HCT116 (cell line): ENCODE measurements around the gene ZNF708. TPM values are rescaled to one million over a fixed set of nuclear protein-coding genes. Genes with fewer than 3 reads are reported as not detected.
"Not testable (repeated sequence)": the region's sequence is repeated elsewhere in the genome, so short reads cannot be mapped to it uniquely, and the experiment has no call there.

ENCODE experiments used
- ATAC-seq: fragments of 200-7000 bp; cut with Tn5 transposase; 2 replicates; pipeline ENCODE4 v1.9.1; 2020; ENCODE audit warnings: mild to moderate bottlenecking, moderate library complexity
- BruUV-seq: library from RNA; stranded (reverse); fragments of 400-500 nt; replicated peaks from 2 replicates; lab custom pipeline; 2021; lab: Mats Ljungman, UMichigan
- CTCF ChIA-PET: fragments of 300-600 bp; sonication (Branson Sonifier 250); formaldehyde crosslinking; loops from one replicate; lab custom pipeline; 2021; ENCODE audit warnings: antibody characterized with exemption; lab: Charles Lee
- POLR2A ChIA-PET: fragments of 300-600, 350-600 bp; sonication (Branson Sonifier 250); formaldehyde crosslinking; loops from one replicate; lab custom pipeline; 2021; ENCODE audit warnings: antibody characterized with exemption; lab: Charles Lee
- RAD21 ChIA-PET, 2 experiments: fragments of 300-600 bp; sonication (Branson Sonifier 250); formaldehyde crosslinking; loops; one replicate each; lab custom pipeline; 2023; ENCODE audit warnings: low total read pairs in 2 of 2; ENCODE audit not compliant: uncharacterized antibody in 2 of 2, unreplicated experiment in 2 of 2, low non-redundant PET in 1 of 2; lab: Charles Lee
- DNase-seq: peaks from one replicate; pipeline ENCODE4 v3.0.0-alpha.2; 2010; ENCODE audit warnings: low read depth, low spot score
- H2AFZ ChIP-seq: fragments of 200-600 bp; shearing (Covaris generic), sonication (generic); 2 replicates; pipeline ENCODE4 v1.6.1; 2017; ENCODE audit warnings: low read depth, mixed run types, mixed read lengths, antibody characterized with exemption, low read length; ENCODE audit not compliant: poor library complexity, severe bottlenecking
- H3K27ac ChIP-seq: 2 replicates; pipeline ENCODE4 v1.5.1; 2012; ENCODE audit warnings: low read depth, low read length
- H3K27me3 ChIP-seq: fragments of 200-600 bp; sonication (generic); 2 replicates; pipeline ENCODE4 v1.6.1; 2016; ENCODE audit warnings: mixed run types, low read length, mixed read lengths; ENCODE audit not compliant: insufficient read depth
- H3K36me3 ChIP-seq, 2 experiments: fragments of 200-500 bp in 1 of 2; fragments of 200-600 bp in 1 of 2; sonication (Bioruptor generic) in 1 of 2; sonication (generic) in 1 of 2; 2 replicates each; pipeline versions ENCODE4 v1.5.1 to v1.6.1; 2014 to 2016; ENCODE audit warnings: low read length in 2 of 2, inconsistent platforms in 1 of 2, mixed read lengths in 1 of 2, mixed run types in 1 of 2; ENCODE audit not compliant: insufficient read depth in 2 of 2, control insufficient read depth in 1 of 2
- H3K4me1 ChIP-seq, 2 experiments: fragments of 200-600 bp in 1 of 2; sonication (generic) in 1 of 2; 2 replicates each; pipeline versions ENCODE4 v1.5.1 to v1.6.1; 2012 to 2017; ENCODE audit warnings: low read length in 2 of 2, inconsistent platforms in 1 of 2, mild to moderate bottlenecking in 1 of 2, mixed read lengths in 1 of 2, mixed run types in 1 of 2, moderate library complexity in 1 of 2; ENCODE audit not compliant: insufficient read depth in 2 of 2, control insufficient read depth in 1 of 2
- H3K4me2 ChIP-seq: fragments of 200-600 bp; sonication (generic); 2 replicates; pipeline ENCODE4 v1.6.1; 2017; ENCODE audit warnings: mixed run types, low read length, mixed read lengths
- H3K4me3 ChIP-seq, 2 experiments: fragments of 200-600 bp in 1 of 2; sonication (generic) in 1 of 2; replicated peaks in 1 of 2; 2 replicates each; pipeline ENCODE4 v1.5.1; 2011 to 2016; ENCODE audit warnings: low read length in 2 of 2, control low read depth in 1 of 2, low read depth in 1 of 2, mild to moderate bottlenecking in 1 of 2, mixed read lengths in 1 of 2, mixed run types in 1 of 2
- H3K79me2 ChIP-seq: fragments of 200-600 bp; sonication (generic); 2 replicates; pipeline ENCODE4 v1.6.1; 2017; ENCODE audit warnings: mild to moderate bottlenecking, mixed run types, low read length, moderate library complexity, mixed read lengths; ENCODE audit not compliant: insufficient read depth
- H3K9ac ChIP-seq: fragments of 200-600 bp; sonication (generic); 2 replicates; pipeline ENCODE4 v1.6.1; 2016; ENCODE audit warnings: low read length, mixed read lengths
- H3K9me2 ChIP-seq: fragments of 200-600 bp; sonication (generic), shearing (Covaris generic); 2 replicates; pipeline ENCODE4 v1.6.1; 2017; ENCODE audit warnings: mixed run types, mild to moderate bottlenecking, moderate library complexity; ENCODE audit not compliant: insufficient read depth
- H3K9me3 ChIP-seq, 2 experiments: fragments of 200-500 bp in 1 of 2; fragments of 200-600 bp in 1 of 2; sonication (Bioruptor generic) in 1 of 2; sonication (generic) in 1 of 2; 2 replicates each; pipeline ENCODE4 v1.6.1; 2014 to 2017; ENCODE audit warnings: low read length in 2 of 2, mixed read lengths in 2 of 2, inconsistent platforms in 1 of 2, low read depth in 1 of 2, mild to moderate bottlenecking in 1 of 2, mixed run types in 1 of 2, moderate library complexity in 1 of 2; ENCODE audit not compliant: control insufficient read depth in 1 of 2, insufficient read depth in 1 of 2
- H4K20me1 ChIP-seq: fragments of 200-600 bp; sonication (generic), shearing (Covaris generic); 2 replicates; pipeline ENCODE4 v1.6.1; 2017; ENCODE audit warnings: mixed run types, mild to moderate bottlenecking, moderate library complexity; ENCODE audit not compliant: insufficient read depth
- CBX3 ChIP-seq: IDR thresholded peaks from 2 replicates; pipeline ENCODE4 v1.6.1; 2012; ENCODE audit warnings: low read depth
- CTCF ChIP-seq, 3 experiments: fragments of 200-600 bp in 1 of 3; sonication (generic) in 1 of 3; IDR thresholded peaks in 2 of 3; conservative IDR thresholded peaks in 1 of 3; 2 replicates each; pipeline ENCODE4 v1.5.1; 2012 to 2017; ENCODE audit warnings: low read depth in 2 of 3, low read length in 2 of 3, antibody characterized with exemption in 1 of 3, borderline replicate concordance in 1 of 3, control low read depth in 1 of 3, mild to moderate bottlenecking in 1 of 3, mixed read lengths in 1 of 3, mixed run types in 1 of 3, moderate library complexity in 1 of 3; ENCODE audit not compliant: insufficient read depth in 1 of 3
- ZNF274 ChIP-seq: fragments of 200-500 bp; sonication (Bioruptor generic); IDR thresholded peaks from 2 replicates; pipeline ENCODE4 v1.6.1; 2014; ENCODE audit warnings: mild to moderate bottlenecking, low read depth, low read length, inconsistent platforms
- intact Hi-C: fragments of 100-400 bp; cut with micrococcal nuclease; formaldehyde crosslinking; loops from 2 replicates; pipeline ENCODE4 v1.10.0; 2022
- total RNA-seq: library from RNA; stranded (reverse); gene quantifications from one replicate; pipeline ENCODE4 v1.2.1, GENCODE V29; 2021; ENCODE audit not compliant: unreplicated experiment
- TF ChIP-seq, protein P1 (sequence below): IDR thresholded peaks from 2 replicates; pipeline ENCODE4 v1.6.1; 2012; ENCODE audit warnings: low read depth
- TF ChIP-seq, protein P2 (sequence below): IDR thresholded peaks from 2 replicates; pipeline ENCODE4 v1.6.1; 2012

The ZNF708 gene
- total RNA-seq, 1 experiment from 2014 or later: 5.3 TPM

- TF ChIP-seq, protein P1, sequence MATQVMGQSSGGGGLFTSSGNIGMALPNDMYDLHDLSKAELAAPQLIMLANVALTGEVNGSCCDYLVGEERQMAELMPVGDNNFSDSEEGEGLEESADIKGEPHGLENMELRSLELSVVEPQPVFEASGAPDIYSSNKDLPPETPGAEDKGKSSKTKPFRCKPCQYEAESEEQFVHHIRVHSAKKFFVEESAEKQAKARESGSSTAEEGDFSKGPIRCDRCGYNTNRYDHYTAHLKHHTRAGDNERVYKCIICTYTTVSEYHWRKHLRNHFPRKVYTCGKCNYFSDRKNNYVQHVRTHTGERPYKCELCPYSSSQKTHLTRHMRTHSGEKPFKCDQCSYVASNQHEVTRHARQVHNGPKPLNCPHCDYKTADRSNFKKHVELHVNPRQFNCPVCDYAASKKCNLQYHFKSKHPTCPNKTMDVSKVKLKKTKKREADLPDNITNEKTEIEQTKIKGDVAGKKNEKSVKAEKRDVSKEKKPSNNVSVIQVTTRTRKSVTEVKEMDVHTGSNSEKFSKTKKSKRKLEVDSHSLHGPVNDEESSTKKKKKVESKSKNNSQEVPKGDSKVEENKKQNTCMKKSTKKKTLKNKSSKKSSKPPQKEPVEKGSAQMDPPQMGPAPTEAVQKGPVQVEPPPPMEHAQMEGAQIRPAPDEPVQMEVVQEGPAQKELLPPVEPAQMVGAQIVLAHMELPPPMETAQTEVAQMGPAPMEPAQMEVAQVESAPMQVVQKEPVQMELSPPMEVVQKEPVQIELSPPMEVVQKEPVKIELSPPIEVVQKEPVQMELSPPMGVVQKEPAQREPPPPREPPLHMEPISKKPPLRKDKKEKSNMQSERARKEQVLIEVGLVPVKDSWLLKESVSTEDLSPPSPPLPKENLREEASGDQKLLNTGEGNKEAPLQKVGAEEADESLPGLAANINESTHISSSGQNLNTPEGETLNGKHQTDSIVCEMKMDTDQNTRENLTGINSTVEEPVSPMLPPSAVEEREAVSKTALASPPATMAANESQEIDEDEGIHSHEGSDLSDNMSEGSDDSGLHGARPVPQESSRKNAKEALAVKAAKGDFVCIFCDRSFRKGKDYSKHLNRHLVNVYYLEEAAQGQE: no peak
- no peak for TF ChIP-seq CBX3
- TF ChIP-seq CTCF (IDR thresholded peaks at IDR 0.05 in 2 of 3, conservative IDR thresholded peaks at IDR 0.05 in 1 of 3; ENCODE audit: borderline replicate concordance in 1 of 3, insufficient read depth in 1 of 3, low read depth in 2 of 3, low read length in 2 of 3): no peak
- TF ChIP-seq, protein P2, sequence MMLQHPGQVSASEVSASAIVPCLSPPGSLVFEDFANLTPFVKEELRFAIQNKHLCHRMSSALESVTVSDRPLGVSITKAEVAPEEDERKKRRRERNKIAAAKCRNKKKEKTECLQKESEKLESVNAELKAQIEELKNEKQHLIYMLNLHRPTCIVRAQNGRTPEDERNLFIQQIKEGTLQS: no peak
- TF ChIP-seq ZNF274: no peak
- TF ChIP-seq, all 23 proteins: peak for 0
Measured at GRCh38 chr19:21314676-21315075, 14.5 kb downstream of the ZNF708 start (continued).

DNA sequence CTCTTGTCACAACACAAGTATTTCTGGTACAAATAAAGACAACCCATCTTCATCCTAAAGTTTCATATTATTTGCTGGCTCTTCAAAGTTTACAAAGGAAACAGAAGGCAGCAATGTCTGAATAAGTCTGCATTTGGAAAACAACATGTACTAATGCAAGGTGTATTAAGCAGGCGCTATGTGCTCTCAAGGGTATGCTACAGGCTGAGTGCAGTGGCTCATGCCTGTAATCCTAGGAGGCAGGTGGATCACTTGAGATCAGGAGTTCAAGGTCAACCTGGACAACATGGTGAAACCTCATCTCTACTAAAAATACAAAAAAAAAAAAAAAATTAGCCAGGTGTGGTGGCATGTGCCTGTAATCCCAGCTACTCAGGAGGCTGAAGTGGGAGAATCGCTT, 16.4 kb downstream of the ZNF708 start:
- H3K9me2 ChIP-seq, H3K27me3 ChIP-seq, POLR2A ChIA-PET, H4K20me1 ChIP-seq, H3K9me3 ChIP-seq, ATAC-seq, H3K4me1 ChIP-seq, H3K4me2 ChIP-seq, H3K36me3 ChIP-seq, H3K4me3 ChIP-seq, H3K79me2 ChIP-seq, intact Hi-C loops, H3K27ac ChIP-seq, DNase-seq, H3K9ac ChIP-seq, CTCF ChIA-PET, BruUV-seq, RAD21 ChIA-PET, H2AFZ ChIP-seq: not testable (repeated sequence)
